Stimulated activated naive B cell treated with anti-CD40 and anti-IgM and Interleukin-4, amounts not matched to agents 10 μg/mL and 1 μg/mL and 100 μg/mL, for 72 hours (primary cell): ENCODE measurements around the gene SLX9.
A peak's percentile ranks its signal among the peaks of the same experiment; 100 is the strongest.

Experiments used
- ATAC-seq, 2 donors: fragments of 150-1000 bp; cut with Tn5 transposase; replicated peaks; 2 replicates each; pipeline ENCODE4 v1.10.0; 2021; ENCODE audit warnings: moderate library complexity in 1 of 2
- DNase-seq: peaks from one replicate; pipeline ENCODE4 v3.0.0; 2021
- H3K27ac Mint-ChIP-seq: one replicate; pipeline ENCODE4 v1.8.0; 2022; ENCODE audit warnings: mild to moderate bottlenecking, mixed read lengths
- H3K27me3 Mint-ChIP-seq, 2 donors: one replicate each; pipeline ENCODE4 v1.8.0; 2022; ENCODE audit warnings: mixed read lengths in 2 of 2
- H3K36me3 Mint-ChIP-seq, 2 donors: one replicate each; pipeline ENCODE4 v1.8.0; 2022; ENCODE audit warnings: mixed read lengths in 2 of 2, mild to moderate bottlenecking in 1 of 2
- H3K4me1 Mint-ChIP-seq, 2 donors: one replicate each; pipeline ENCODE4 v1.8.0; 2022; ENCODE audit warnings: mixed read lengths in 2 of 2, mild to moderate bottlenecking in 1 of 2
- H3K4me3 Mint-ChIP-seq, 2 donors: one replicate each; pipeline ENCODE4 v1.8.0; 2022; ENCODE audit warnings: mild to moderate bottlenecking in 2 of 2, mixed read lengths in 2 of 2, moderate library complexity in 1 of 2
- H3K9me3 Mint-ChIP-seq, 2 donors: one replicate each; pipeline ENCODE4 v1.8.0; 2022; ENCODE audit warnings: mixed read lengths in 2 of 2, mild to moderate bottlenecking in 1 of 2

The SLX9 gene

GRCh38 chr21:45006536-45007095, 66.8 kb downstream of the SLX9 start:
- DNase-seq (no peak), ATAC-seq (no peak)
- Mint-ChIP-seq H3K4me3 (no peak overlapping the region), H3K9me3 (peaks cover 16 to 17% of the 10 kb centered on the region in 2 donors), H3K27me3 (peaks cover 8 to 22% of the 10 kb centered on the region in 2 donors), H3K36me3 (peaks cover 7 to 8% of the 10 kb centered on the region in 2 donors), H3K4me1 (peaks cover 0 to 3% of the 10 kb centered on the region in 2 donors), H3K27ac (no peak overlapping the region)

- Mint-ChIP-seq H3K9me3 (peaks cover 15 to 16% of the 10 kb centered on the region in 2 donors), H3K27ac (no peak overlapping the region), H3K4me1 (peaks cover 11 to 17% of the 10 kb centered on the region in 2 donors), H3K36me3 (peaks cover 7 to 8% of the 10 kb centered on the region in 2 donors), H3K4me3 (no peak overlapping the region), H3K27me3 (peaks cover 23 to 27% of the 10 kb centered on the region in 2 donors)
- no peak for DNase-seq
- ATAC-seq: no peak
Measured at GRCh38 chr21:45009616-45010015, 69.8 kb downstream of the SLX9 start.

GRCh38 chr21:45010096-45010495, 70.3 kb downstream of the SLX9 start:
- Mint-ChIP-seq H3K9me3 (peaks cover 12 to 16% of the 10 kb centered on the region in 2 donors), H3K36me3 (peaks cover 7 to 8% of the 10 kb centered on the region in 2 donors), H3K27me3 (peaks cover 27 to 30% of the 10 kb centered on the region in 2 donors), H3K27ac (no peak overlapping the region), H3K4me3 (no peak overlapping the region), H3K4me1 (peaks cover 9 to 20% of the 10 kb centered on the region in 2 donors)
- no peak for DNase-seq
- no peak for ATAC-seq

- H3K27ac Mint-ChIP-seq: no peak overlapping the region
- peaks cover 34 to 37% of the 10 kb centered on the region in 2 donors for H3K27me3 Mint-ChIP-seq
- DNase-seq (no peak), ATAC-seq (no peak)
- peaks cover 5 to 6% of the 10 kb centered on the region in 2 donors for H3K36me3 Mint-ChIP-seq
- H3K9me3 Mint-ChIP-seq: peaks cover 8 to 12% of the 10 kb centered on the region in 2 donors
- H3K4me1 Mint-ChIP-seq: peaks cover 8 to 22% of the 10 kb centered on the region in 2 donors
- no peak overlapping the region for H3K4me3 Mint-ChIP-seq
Measured at GRCh38 chr21:45010860-45011259, 71.0 kb downstream of the SLX9 start.

- peaks cover 3 to 4% of the 10 kb centered on the region in 2 donors for H3K36me3 Mint-ChIP-seq
- no peak for ATAC-seq
- no peak overlapping the region for H3K4me3 Mint-ChIP-seq
Measured at GRCh38 chr21:45011426-45011825, 71.6 kb downstream of the SLX9 start.

GRCh38 chr21:45011911-45012661, 72.3 kb downstream of the SLX9 start:
- no peak for ATAC-seq
- no peak for DNase-seq
- Mint-ChIP-seq H3K9me3 (peaks cover 6% of the 10 kb centered on the region in 2 donors), H3K36me3 (peaks cover 3 to 4% of the 10 kb centered on the region in 2 donors), H3K27ac (no peak overlapping the region), H3K4me1 (peaks cover 8 to 22% of the 10 kb centered on the region in 2 donors), H3K27me3 (peaks cover 42 to 45% of the 10 kb centered on the region in 2 donors), H3K4me3 (no peak overlapping the region)

More at GRCh38 chr21:45011426-45011825, 71.6 kb downstream of the SLX9 start:
- Mint-ChIP-seq H3K9me3 (peaks cover 6 to 8% of the 10 kb centered on the region in 2 donors), H3K27ac (no peak overlapping the region), H3K27me3 (peaks cover 39 to 40% of the 10 kb centered on the region in 2 donors), H3K4me1 (peaks cover 8 to 22% of the 10 kb centered on the region in 2 donors)
- no peak for DNase-seq

- H3K27ac Mint-ChIP-seq: no peak overlapping the region
- no peak overlapping the region for H3K4me3 Mint-ChIP-seq
- ATAC-seq (peak in 1 of 2 donors; percentile 10), DNase-seq (no peak)
- H3K27me3 Mint-ChIP-seq: peaks cover 44 to 52% of the 10 kb centered on the region in 2 donors
- peaks cover 4 to 6% of the 10 kb centered on the region in 2 donors for H3K9me3 Mint-ChIP-seq
- H3K36me3 Mint-ChIP-seq: peaks cover 3 to 4% of the 10 kb centered on the region in 2 donors
- H3K4me1 Mint-ChIP-seq: peaks cover 11 to 27% of the 10 kb centered on the region in 2 donors
Measured at GRCh38 chr21:45012662-45013259, 72.9 kb downstream of the SLX9 start.

- Mint-ChIP-seq H3K27me3 (peaks cover 48 to 57% of the 10 kb centered on the region in 2 donors), H3K27ac (no peak overlapping the region), H3K36me3 (peaks cover 3 to 4% of the 10 kb centered on the region in 2 donors), H3K4me1 (peaks cover 13 to 32% of the 10 kb centered on the region in 2 donors), H3K4me3 (no peak overlapping the region), H3K9me3 (peaks cover 4 to 6% of the 10 kb centered on the region in 2 donors)
- ATAC-seq (peak; percentile 76 to 82), DNase-seq (no peak)
Measured at GRCh38 chr21:45013260-45013841, 73.5 kb downstream of the SLX9 start.

GRCh38 chr21:45014747-45015468, 75.1 kb downstream of the SLX9 start:
- Mint-ChIP-seq H3K4me3 (no peak overlapping the region), H3K9me3 (no peaks in the 10 kb centered on the region)
- no peak for ATAC-seq

GRCh38 chr21:45015469-45015860, 75.6 kb downstream of the SLX9 start:
- H3K27me3 Mint-ChIP-seq: peaks cover 48 to 57% of the 10 kb centered on the region in 2 donors
- H3K36me3 Mint-ChIP-seq: no peaks in the 10 kb centered on the region
- peak overlapping the region; percentile 22 for H3K27ac Mint-ChIP-seq
- peaks cover 13 to 32% of the 10 kb centered on the region in 2 donors for H3K4me1 Mint-ChIP-seq
- ATAC-seq (no peak), DNase-seq (no peak)
- H3K4me3 Mint-ChIP-seq: no peak overlapping the region
- H3K9me3 Mint-ChIP-seq: no peaks in the 10 kb centered on the region

More at GRCh38 chr21:45014747-45015468, 75.1 kb downstream of the SLX9 start:
- DNase-seq: no peak
- Mint-ChIP-seq H3K4me1 (peaks cover 13 to 32% of the 10 kb centered on the region in 2 donors), H3K27me3 (peaks cover 50 to 52% of the 10 kb centered on the region in 2 donors), H3K27ac (no peak overlapping the region), H3K36me3 (no peaks in the 10 kb centered on the region)

GRCh38 chr21:45016031-45016405, 76.2 kb downstream of the SLX9 start:
- H3K4me3 Mint-ChIP-seq: no peak overlapping the region
- H3K27me3 Mint-ChIP-seq: peaks cover 48 to 57% of the 10 kb centered on the region in 2 donors
- H3K9me3 Mint-ChIP-seq: no peaks in the 10 kb centered on the region
- no peak overlapping the region for H3K27ac Mint-ChIP-seq
- no peaks in the 10 kb centered on the region for H3K36me3 Mint-ChIP-seq
- DNase-seq: no peak
- ATAC-seq: no peak
- H3K4me1 Mint-ChIP-seq: peaks cover 13 to 32% of the 10 kb centered on the region in 2 donors

- no peak overlapping the region for H3K4me3 Mint-ChIP-seq
- ATAC-seq (no peak), DNase-seq (no peak)
- H3K9me3 Mint-ChIP-seq: no peaks in the 10 kb centered on the region
- peaks cover 13 to 32% of the 10 kb centered on the region in 2 donors for H3K4me1 Mint-ChIP-seq
- no peaks in the 10 kb centered on the region for H3K36me3 Mint-ChIP-seq
- H3K27ac Mint-ChIP-seq: no peak overlapping the region
- H3K27me3 Mint-ChIP-seq: peaks cover 45 to 55% of the 10 kb centered on the region in 2 donors
Measured at GRCh38 chr21:45016406-45017038, 76.7 kb downstream of the SLX9 start.
